Caco-2 (cell line): ENCODE results near the gene IRS2. TPM values are rescaled to one million over a fixed set of nuclear protein-coding genes. Genes with fewer than 3 reads are reported as not detected.

Experiments
- BruUV-seq: library from RNA; stranded (reverse); fragments of 400-500 nt; replicated peaks from 2 replicates; lab custom pipeline; 2021; lab: Mats Ljungman, UMichigan
- CTCF ChIA-PET: fragments of 300-600 bp; sonication (Branson Sonifier 250); formaldehyde crosslinking; loops from one replicate; lab custom pipeline; 2022; ENCODE audit warnings: antibody characterized with exemption; lab: Charles Lee
- POLR2A ChIA-PET: fragments of 300-600 bp; sonication (Branson Sonifier 250); formaldehyde crosslinking; loops from one replicate; lab custom pipeline; 2022; ENCODE audit warnings: antibody characterized with exemption; lab: Charles Lee
- DNase-seq, 2 experiments: peaks; one replicate each; pipeline versions ENCODE4 v3.0.0 to v3.0.0-alpha.2; 2020 to 2022
- H3K27me3 ChIP-seq: replicated peaks from 2 replicates; pipeline ENCODE4 v1.6.0; 2011; ENCODE audit warnings: low read length; ENCODE audit not compliant: control insufficient read depth, insufficient read depth
- H3K36me3 ChIP-seq: 2 replicates; pipeline ENCODE4 v1.5.1; 2011; ENCODE audit warnings: low read length; ENCODE audit not compliant: control insufficient read depth, insufficient read depth
- H3K4me1 ChIP-seq: fragments of 250-450 bp; sonication (Bioruptor Pico); 2 replicates; pipeline ENCODE4 v1.5.1; 2020; ENCODE audit warnings: mild to moderate bottlenecking
- H3K4me3 ChIP-seq: 2 replicates; pipeline ENCODE4 v1.5.1; 2011; ENCODE audit warnings: low read depth, mild to moderate bottlenecking, control low read depth, low read length
- H3K9me3 ChIP-seq: fragments of 250-450 bp; sonication (Bioruptor Pico); 2 replicates; pipeline ENCODE4 v1.5.1; 2020; ENCODE audit warnings: mild to moderate bottlenecking, moderate library complexity
- H3K27ac Mint-ChIP-seq: one replicate; pipeline ENCODE4 v1.8.0; 2022; ENCODE audit warnings: mixed read lengths; ENCODE audit not compliant: unreplicated experiment
- H3K27me3 Mint-ChIP-seq: one replicate; pipeline ENCODE4 v1.8.0; 2022; ENCODE audit warnings: mixed read lengths; ENCODE audit not compliant: insufficient read depth, unreplicated experiment
- H3K36me3 Mint-ChIP-seq: one replicate; pipeline ENCODE4 v1.8.0; 2022; ENCODE audit warnings: mild to moderate bottlenecking, mixed read lengths; ENCODE audit not compliant: insufficient read depth, unreplicated experiment
- H3K4me1 Mint-ChIP-seq: one replicate; pipeline ENCODE4 v1.8.0; 2022; ENCODE audit warnings: low read depth, mixed read lengths; ENCODE audit not compliant: unreplicated experiment
- H3K4me3 Mint-ChIP-seq: one replicate; pipeline ENCODE4 v1.8.0; 2022; ENCODE audit warnings: mild to moderate bottlenecking, moderate library complexity, mixed read lengths; ENCODE audit not compliant: unreplicated experiment
- H3K9me3 Mint-ChIP-seq: one replicate; pipeline ENCODE4 v1.8.0; 2022; ENCODE audit warnings: mixed read lengths; ENCODE audit not compliant: unreplicated experiment
- intact Hi-C: fragments of 100-400 bp; cut with micrococcal nuclease; formaldehyde crosslinking; loops from one replicate; pipeline ENCODE4 v1.10.0; 2022; ENCODE audit not compliant: unreplicated experiment
- total RNA-seq: library from RNA; stranded (reverse); gene quantifications from 2 replicates; pipeline ENCODE4 v1.2.3, GENCODE V29; 2022
- TF ChIP-seq, protein P1 (sequence below), 2 experiments: fragments of 200-600 bp in 1 of 2; IDR thresholded peaks; 1 replicate in 1 of 2; 2 replicates in 1 of 2; pipeline versions ENCODE4 v1.5.1 to v1.8.0; 2011 to 2022; ENCODE audit warnings: antibody characterized with exemption in 1 of 2, control low read depth in 1 of 2, inconsistent platforms in 1 of 2, low read depth in 1 of 2, low read length in 1 of 2, mild to moderate bottlenecking in 1 of 2, moderate library complexity in 1 of 2; ENCODE audit not compliant: insufficient read depth in 1 of 2, severe bottlenecking in 1 of 2, unreplicated experiment in 1 of 2

The IRS2 gene
- total RNA-seq, 1 experiment from 2014 or later, result 5.5 TPM

DNA sequence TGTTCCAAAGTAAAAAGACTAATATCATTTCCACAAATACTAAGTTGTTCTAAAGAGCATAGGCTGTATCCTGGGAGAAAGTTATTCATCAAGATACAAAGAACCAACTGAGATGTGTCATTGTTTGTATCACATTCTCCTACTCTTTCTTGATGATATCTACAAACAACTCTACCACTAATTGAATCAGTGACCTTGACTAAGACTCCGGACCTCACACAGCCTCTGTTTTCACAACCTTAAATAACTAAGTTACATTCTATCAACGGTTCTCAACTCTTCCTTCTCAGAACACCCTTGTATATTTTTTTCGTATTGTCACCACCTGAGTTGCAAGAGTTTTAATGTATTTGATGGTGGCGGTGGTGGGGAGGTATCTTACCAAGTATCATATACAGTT, 12.6 kb downstream of the IRS2 start:
- CTCF ChIA-PET, result no interaction called here
- no peak for DNase-seq
- H3K27me3 ChIP-seq, result no peaks in the 10 kb centered on the region
- no peak overlapping the region for H3K4me3 Mint-ChIP-seq
- H3K9me3 Mint-ChIP-seq, result no peaks in the 10 kb centered on the region
- intact Hi-C loops, result no loop called here
- H3K4me1 Mint-ChIP-seq, result peaks cover 1% of the 10 kb centered on the region
- TF ChIP-seq, protein P1, sequence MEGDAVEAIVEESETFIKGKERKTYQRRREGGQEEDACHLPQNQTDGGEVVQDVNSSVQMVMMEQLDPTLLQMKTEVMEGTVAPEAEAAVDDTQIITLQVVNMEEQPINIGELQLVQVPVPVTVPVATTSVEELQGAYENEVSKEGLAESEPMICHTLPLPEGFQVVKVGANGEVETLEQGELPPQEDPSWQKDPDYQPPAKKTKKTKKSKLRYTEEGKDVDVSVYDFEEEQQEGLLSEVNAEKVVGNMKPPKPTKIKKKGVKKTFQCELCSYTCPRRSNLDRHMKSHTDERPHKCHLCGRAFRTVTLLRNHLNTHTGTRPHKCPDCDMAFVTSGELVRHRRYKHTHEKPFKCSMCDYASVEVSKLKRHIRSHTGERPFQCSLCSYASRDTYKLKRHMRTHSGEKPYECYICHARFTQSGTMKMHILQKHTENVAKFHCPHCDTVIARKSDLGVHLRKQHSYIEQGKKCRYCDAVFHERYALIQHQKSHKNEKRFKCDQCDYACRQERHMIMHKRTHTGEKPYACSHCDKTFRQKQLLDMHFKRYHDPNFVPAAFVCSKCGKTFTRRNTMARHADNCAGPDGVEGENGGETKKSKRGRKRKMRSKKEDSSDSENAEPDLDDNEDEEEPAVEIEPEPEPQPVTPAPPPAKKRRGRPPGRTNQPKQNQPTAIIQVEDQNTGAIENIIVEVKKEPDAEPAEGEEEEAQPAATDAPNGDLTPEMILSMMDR (IDR thresholded peaks at IDR 0.05; ENCODE audit: insufficient read depth in 1 of 2, low read depth in 1 of 2, low read length in 1 of 2, severe bottlenecking in 1 of 2, unreplicated experiment in 1 of 2), result no peak
- BruUV-seq, result no TSS peak
- H3K36me3 ChIP-seq, result no peaks in the 10 kb centered on the region
- H3K27me3 Mint-ChIP-seq, result no peaks in the 10 kb centered on the region
- no peak overlapping the region for H3K27ac Mint-ChIP-seq
- no peaks in the 10 kb centered on the region for H3K4me1 ChIP-seq
- no peak overlapping the region for H3K4me3 ChIP-seq
- POLR2A ChIA-PET, result no interaction called here
- H3K36me3 Mint-ChIP-seq, result no peaks in the 10 kb centered on the region
- H3K9me3 ChIP-seq, result no peaks in the 10 kb centered on the region

DNA sequence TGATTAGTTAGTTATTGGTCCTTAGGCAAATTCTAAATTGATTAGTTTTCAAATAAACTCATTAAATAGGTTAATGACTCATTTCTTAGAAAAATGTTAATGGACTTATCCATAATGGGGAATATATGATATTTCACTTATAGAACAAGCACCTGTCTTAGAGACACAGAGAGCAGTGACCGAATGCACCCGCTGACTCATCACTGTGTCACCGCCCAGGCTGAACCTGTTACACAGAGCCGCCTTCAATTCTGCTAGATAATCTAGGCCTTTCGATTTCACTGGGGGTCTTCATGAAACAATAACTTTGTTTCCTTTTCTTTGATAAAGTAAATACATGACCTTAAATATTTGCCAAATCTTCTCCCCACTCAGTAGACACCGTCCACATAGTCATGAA, 13.1 kb downstream of the IRS2 start:
- no peaks in the 10 kb centered on the region for H3K4me1 Mint-ChIP-seq
- no peak for DNase-seq
- intact Hi-C loops, result no loop called here

DNA sequence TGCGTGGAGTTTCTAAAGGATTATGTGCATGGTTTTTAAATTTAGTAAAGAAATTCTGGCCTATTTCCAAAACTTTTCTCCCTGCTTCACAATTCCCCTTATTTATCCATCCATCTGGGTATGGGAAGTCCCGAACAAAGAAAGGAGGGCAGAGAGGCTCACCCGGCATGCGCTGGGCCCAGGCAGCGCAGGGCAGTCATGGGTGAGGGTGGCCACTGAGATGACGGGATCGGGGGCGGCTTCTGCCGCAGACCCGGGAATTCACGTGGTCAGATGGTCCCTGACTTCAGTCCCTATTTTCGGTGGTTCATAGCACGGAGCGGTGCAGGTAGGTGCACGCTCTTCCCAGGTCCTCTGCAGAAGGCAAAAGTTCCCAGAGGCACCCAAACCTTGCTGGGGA, 14.5 kb downstream of the IRS2 start:
- H3K36me3 Mint-ChIP-seq, result no peaks in the 10 kb centered on the region
- TF ChIP-seq, protein P1 (IDR thresholded peaks at IDR 0.05; ENCODE audit: insufficient read depth in 1 of 2, low read depth in 1 of 2, low read length in 1 of 2, severe bottlenecking in 1 of 2, unreplicated experiment in 1 of 2), result no peak
- H3K4me1 Mint-ChIP-seq, result no peaks in the 10 kb centered on the region
- no peak overlapping the region for H3K27ac Mint-ChIP-seq
- no peaks in the 10 kb centered on the region for H3K4me1 ChIP-seq
- CTCF ChIA-PET, result no interaction called here
- POLR2A ChIA-PET, result no interaction called here
- H3K9me3 Mint-ChIP-seq, result no peaks in the 10 kb centered on the region
- H3K27me3 ChIP-seq, result no peaks in the 10 kb centered on the region
- H3K4me3 ChIP-seq, result no peak overlapping the region
- H3K27me3 Mint-ChIP-seq, result no peaks in the 10 kb centered on the region
- intact Hi-C loops, result no loop called here
- H3K9me3 ChIP-seq, result no peaks in the 10 kb centered on the region
- BruUV-seq, result no TSS peak
- H3K4me3 Mint-ChIP-seq, result no peak overlapping the region
- no peak for DNase-seq
- H3K36me3 ChIP-seq, result no peaks in the 10 kb centered on the region

More for the DNA sequence above, 13.1 kb downstream of the IRS2 start:
- Histone ChIP-seq H3K36me3 (no peaks in the 10 kb centered on the region), H3K27me3 (no peaks in the 10 kb centered on the region), H3K4me1 (no peaks in the 10 kb centered on the region), H3K9me3 (no peaks in the 10 kb centered on the region), H3K4me3 (no peak overlapping the region)
- H3K27me3 Mint-ChIP-seq, result no peaks in the 10 kb centered on the region
- TF ChIP-seq, protein P1 (IDR thresholded peaks at IDR 0.05; ENCODE audit: insufficient read depth in 1 of 2, low read depth in 1 of 2, low read length in 1 of 2, severe bottlenecking in 1 of 2, unreplicated experiment in 1 of 2), result no peak
- no peaks in the 10 kb centered on the region for H3K9me3 Mint-ChIP-seq
- no peak overlapping the region for H3K4me3 Mint-ChIP-seq
- ChIA-PET POLR2A (no interaction called here), CTCF (no interaction called here)
- H3K27ac Mint-ChIP-seq, result no peak overlapping the region
- no TSS peak for BruUV-seq
- no peaks in the 10 kb centered on the region for H3K36me3 Mint-ChIP-seq
